ENCODE results near the gene IWS1. TPM values are rescaled to one million over a fixed set of nuclear protein-coding genes. Genes with fewer than 3 reads are reported as not detected.
"Not testable (repeated sequence)": the region's sequence is repeated elsewhere in the genome, so short reads cannot be mapped to it uniquely, and the experiment has no call there.

The IWS1 gene
- total RNA-seq, 3 donors from 2014 or later: 24.0 to 51.8 (median 43.2) TPM

- Histone ChIP-seq H3K36me3 (no peaks in the 10 kb centered on the region), H3K4me1 (no peaks in the 10 kb centered on the region), H3K4me3 (no peak overlapping the region), H3K9me3 (no peaks in the 10 kb centered on the region), H3K27me3 (no peaks in the 10 kb centered on the region), H3K27ac (no peak overlapping the region)
- no peak for DNase-seq (ENCODE audit: low spot score in 2 of 2)
- TF ChIP-seq CTCF (IDR thresholded peaks at IDR 0.05): no peak
- TF ChIP-seq POLR2AphosphoS5 (IDR thresholded peaks at IDR 0.05): no peak
- TF ChIP-seq POLR2A (IDR thresholded peaks at IDR 0.05): no peak
- intact Hi-C loops (cut with DNase I; ENCODE audit: low total_unique reads): no loop called here
Observed at GRCh38 chr2:127454595-127455565, 71.4 kb downstream of the IWS1 start.

GRCh38 chr2:127453392-127454171 is 72.7 kb downstream of the IWS1 start:
- no peaks in the 10 kb centered on the region for H3K9me3 ChIP-seq
- no peak overlapping the region for H3K4me3 ChIP-seq
- no peak overlapping the region for H3K27ac ChIP-seq
- DNase-seq (ENCODE audit: low spot score in 2 of 2): no peak
- TF ChIP-seq CTCF (IDR thresholded peaks at IDR 0.05) (no peak), POLR2AphosphoS5 (IDR thresholded peaks at IDR 0.05) (no peak), POLR2A (IDR thresholded peaks at IDR 0.05) (no peak)
- H3K27me3 ChIP-seq: no peaks in the 10 kb centered on the region
- H3K4me1 ChIP-seq: no peaks in the 10 kb centered on the region
- intact Hi-C loops (cut with DNase I; ENCODE audit: low total_unique reads): no loop called here
- H3K36me3 ChIP-seq: no peaks in the 10 kb centered on the region

- intact Hi-C loops (cut with DNase I; ENCODE audit: low total_unique reads): no loop called here
- Histone ChIP-seq H3K9me3 (no peaks in the 10 kb centered on the region), H3K27ac (no peak overlapping the region), H3K4me3 (no peak overlapping the region), H3K36me3 (no peaks in the 10 kb centered on the region), H3K4me1 (no peaks in the 10 kb centered on the region), H3K27me3 (no peaks in the 10 kb centered on the region)
- TF ChIP-seq POLR2A (IDR thresholded peaks at IDR 0.05): no peak
- no peak for DNase-seq (ENCODE audit: low spot score in 2 of 2)
Observed at GRCh38 chr2:127453013-127453391, 73.3 kb downstream of the IWS1 start.

- H3K27ac ChIP-seq; DNase-seq (ENCODE audit: low spot score in 2 of 2); H3K36me3 ChIP-seq; H3K27me3 ChIP-seq; H3K4me1 ChIP-seq; H3K4me3 ChIP-seq; H3K9me3 ChIP-seq; intact Hi-C loops (cut with DNase I; ENCODE audit: low total_unique reads): not testable (repeated sequence)
Observed at GRCh38 chr2:127452423-127452822, 73.9 kb downstream of the IWS1 start.

GRCh38 chr2:127451981-127452380 is 74.3 kb downstream of the IWS1 start:
- no peak overlapping the region for H3K27ac ChIP-seq
- no peaks in the 10 kb centered on the region for H3K4me1 ChIP-seq
- H3K9me3 ChIP-seq: no peaks in the 10 kb centered on the region
- TF ChIP-seq POLR2AphosphoS5 (IDR thresholded peaks at IDR 0.05) (no peak), POLR2A (IDR thresholded peaks at IDR 0.05) (no peak), CTCF (IDR thresholded peaks at IDR 0.05) (no peak)
- DNase-seq (ENCODE audit: low spot score in 2 of 2): no peak
- no peaks in the 10 kb centered on the region for H3K27me3 ChIP-seq
- H3K36me3 ChIP-seq: no peaks in the 10 kb centered on the region
- intact Hi-C loops (cut with DNase I; ENCODE audit: low total_unique reads): no loop called here
- H3K4me3 ChIP-seq: no peak overlapping the region

- no peak for DNase-seq (ENCODE audit: low spot score in 2 of 2)
- H3K4me3 ChIP-seq: no peak overlapping the region
- intact Hi-C loops (cut with DNase I; ENCODE audit: low total_unique reads): no loop called here
- no peak overlapping the region for H3K27ac ChIP-seq
- TF ChIP-seq CTCF (IDR thresholded peaks at IDR 0.05) (no peak), POLR2AphosphoS5 (IDR thresholded peaks at IDR 0.05) (no peak), POLR2A (IDR thresholded peaks at IDR 0.05) (no peak)
- no peaks in the 10 kb centered on the region for H3K36me3 ChIP-seq
- no peaks in the 10 kb centered on the region for H3K9me3 ChIP-seq
- H3K27me3 ChIP-seq: no peaks in the 10 kb centered on the region
- no peaks in the 10 kb centered on the region for H3K4me1 ChIP-seq
Observed at GRCh38 chr2:127449898-127450297, 76.4 kb downstream of the IWS1 start.

Measured in breast epithelium (tissue), 4 donors.